ENCODE results near the gene PLEKHG4B.
A peak's percentile ranks its signal among the peaks of the same experiment; 100 is the strongest.

The PLEKHG4B gene

DNA sequence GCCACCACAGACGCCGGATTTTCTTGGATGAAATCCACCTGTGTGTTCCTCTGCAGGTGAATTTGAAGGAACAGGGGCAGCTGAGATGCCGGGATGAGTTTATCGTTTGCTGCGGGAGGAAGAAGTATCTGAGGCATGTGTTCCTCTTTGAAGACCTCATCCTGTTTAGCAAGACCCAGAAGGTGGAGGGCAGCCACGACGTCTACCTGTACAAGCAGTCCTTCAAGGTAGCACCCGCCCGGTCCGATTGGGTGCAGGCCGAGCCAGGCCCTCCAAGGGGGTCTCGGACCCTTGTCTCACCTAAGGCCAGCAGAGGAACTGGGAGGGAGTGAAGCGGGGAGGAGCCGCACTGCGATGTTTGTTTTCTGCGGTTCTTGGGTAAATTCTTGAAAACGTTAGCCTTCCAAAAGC lies 80.9 kb downstream of the PLEKHG4B start:
- DNase-seq, result no peak

DNA sequence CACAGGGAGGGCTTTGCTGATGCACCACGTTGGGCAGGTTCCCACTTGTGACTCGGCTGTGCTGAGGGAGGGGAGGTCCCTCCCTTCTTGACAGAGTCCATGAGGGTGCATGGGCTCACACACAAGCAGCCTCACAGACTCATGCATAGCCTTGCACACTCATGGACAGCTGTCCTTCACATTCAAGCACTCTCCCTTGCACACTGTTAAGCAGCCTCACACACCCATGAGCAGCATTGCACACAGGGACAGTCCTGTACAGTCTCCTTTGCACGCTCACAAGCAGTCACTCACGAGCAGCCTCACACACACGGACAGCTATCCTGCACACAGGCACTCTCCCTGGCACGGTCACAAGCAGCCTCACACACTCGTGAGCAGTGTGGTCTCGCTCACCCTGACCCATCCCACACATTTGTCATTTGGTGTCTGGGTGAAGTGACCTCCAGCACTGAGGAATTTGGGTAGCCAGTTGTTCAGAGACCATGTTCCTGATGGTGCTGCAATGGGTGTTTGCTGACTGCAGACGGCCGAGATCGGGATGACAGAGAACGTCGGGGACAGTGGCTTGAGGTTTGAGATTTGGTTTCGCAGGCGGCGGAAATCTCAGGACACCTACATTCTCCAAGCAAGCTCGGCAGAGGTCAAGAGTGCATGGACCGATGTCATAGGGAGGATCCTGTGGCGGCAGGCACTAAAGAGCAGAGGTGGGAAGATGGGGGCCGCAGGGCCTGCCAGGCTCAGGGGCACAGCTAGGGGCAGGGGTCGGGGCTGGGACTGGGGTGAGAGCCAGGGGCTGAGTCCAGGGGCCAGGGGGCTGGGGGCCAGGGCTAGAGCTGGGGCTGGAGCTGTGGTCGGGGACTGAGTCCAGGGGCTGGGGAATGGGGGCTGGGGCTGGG lies 81.7 kb downstream of the PLEKHG4B start:
- no peak for DNase-seq

DNA sequence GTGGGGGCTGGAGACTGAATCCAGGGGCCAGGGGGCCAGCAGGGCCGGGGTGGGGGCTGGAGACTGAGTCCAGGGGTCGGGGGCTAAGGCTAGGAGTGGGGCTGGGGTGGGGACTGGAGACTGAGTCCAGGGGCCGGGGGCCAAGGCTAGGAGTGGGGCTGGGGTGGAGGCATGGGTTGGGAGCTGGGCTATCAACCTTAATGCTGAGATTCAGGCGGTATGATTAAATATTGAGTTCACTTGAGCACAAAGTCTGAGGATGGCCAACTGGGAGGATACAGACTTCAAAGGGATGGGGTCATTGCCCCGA lies 82.3 kb downstream of the PLEKHG4B start:
- DNase-seq, result no peak

DNA sequence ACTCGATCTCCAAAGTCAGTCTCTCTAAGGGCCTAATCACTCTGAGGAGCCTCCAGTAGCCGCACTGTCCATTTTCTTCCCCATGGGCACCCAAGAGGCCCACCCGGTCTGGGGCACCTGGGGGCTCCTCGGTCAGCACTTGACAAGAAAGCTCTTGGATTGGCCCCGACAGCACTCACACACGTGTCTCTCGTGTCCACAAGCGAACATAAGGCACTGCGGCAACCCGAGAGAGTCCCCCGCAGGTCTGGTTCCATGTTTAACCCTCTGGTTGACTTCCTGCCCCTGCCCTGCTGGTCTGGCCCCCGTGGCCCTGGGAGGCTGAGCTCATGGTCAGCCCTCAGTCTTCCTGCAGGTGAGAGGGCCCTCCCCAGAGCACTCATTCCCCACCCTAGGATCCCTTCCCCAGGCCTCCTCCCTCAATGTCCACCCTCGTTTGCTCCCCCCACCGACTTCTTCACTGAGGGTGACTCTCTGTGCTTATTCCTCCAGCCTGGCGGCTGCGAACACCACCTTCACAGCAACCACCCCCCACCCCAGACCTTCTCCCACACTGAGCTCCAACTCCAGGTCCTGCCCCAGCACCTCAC lies 83.0 kb downstream of the PLEKHG4B start:
- DNase-seq, result no peak

DNA sequence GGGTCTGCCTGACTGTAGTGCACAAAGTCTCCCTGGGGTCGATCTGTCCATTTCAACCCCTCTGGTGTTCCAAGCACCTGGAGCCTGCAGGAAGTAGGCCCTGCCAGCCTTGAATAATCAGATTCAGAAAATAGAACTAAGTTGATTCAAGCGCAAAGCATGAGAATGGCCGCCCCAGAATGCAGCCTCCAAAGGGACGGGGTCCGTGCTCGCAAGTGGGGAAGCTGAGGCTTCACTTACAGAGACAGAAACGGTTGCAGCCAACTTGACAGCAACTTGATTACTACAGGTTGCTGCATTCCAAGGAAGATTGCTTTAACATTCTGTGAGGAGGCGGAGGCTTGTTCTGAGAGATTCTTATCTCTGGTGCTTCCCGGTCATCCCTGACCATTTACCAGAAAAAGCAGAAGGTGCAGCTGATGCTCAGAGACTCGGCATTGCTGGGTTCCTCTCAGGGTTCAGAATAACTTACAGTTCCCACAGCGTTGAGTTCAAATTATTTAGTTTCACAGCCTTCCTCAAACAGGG lies 84.4 kb downstream of the PLEKHG4B start:
- DNase-seq, result no peak

DNA sequence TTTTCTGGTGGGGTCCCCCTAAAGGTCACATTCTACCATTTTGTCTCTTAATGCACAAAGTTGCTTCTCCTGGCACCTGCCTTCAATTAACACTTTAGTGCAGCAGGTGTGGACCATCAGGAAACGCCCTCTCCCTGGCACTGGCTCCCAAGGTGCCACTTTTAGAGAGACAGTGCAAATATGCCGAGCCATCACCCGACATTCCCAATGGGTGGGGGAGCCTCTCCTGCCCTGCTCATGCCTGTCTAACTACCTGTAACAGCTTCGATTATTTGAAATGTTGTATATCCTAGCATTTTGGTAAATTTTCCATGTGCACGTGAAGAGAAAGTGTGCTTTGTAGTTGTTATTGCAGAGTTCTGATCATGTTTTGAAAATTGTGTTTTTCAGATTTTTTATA lies 86.1 kb downstream of the PLEKHG4B start:
- DNase-seq, result no peak

DNA sequence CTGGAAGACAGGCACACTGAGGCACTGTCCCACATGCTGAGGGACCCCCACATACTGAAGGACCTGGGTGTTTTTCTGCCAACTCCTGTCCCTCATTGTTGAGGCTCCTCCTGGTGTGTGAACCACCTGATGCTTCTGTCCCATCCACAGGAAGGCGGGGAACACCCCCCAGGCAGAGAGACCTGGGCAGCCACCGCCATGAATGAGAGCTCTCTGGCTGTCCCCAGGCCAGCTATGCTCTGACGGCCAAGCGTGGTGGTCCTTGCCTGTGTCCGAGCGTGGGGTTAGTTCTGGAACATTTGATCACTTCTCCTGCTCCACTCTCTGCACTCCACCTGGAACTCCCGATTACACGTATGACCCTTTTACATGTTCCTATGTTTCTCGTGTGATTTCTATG lies 87.4 kb downstream of the PLEKHG4B start:
- no peak for DNase-seq

DNA sequence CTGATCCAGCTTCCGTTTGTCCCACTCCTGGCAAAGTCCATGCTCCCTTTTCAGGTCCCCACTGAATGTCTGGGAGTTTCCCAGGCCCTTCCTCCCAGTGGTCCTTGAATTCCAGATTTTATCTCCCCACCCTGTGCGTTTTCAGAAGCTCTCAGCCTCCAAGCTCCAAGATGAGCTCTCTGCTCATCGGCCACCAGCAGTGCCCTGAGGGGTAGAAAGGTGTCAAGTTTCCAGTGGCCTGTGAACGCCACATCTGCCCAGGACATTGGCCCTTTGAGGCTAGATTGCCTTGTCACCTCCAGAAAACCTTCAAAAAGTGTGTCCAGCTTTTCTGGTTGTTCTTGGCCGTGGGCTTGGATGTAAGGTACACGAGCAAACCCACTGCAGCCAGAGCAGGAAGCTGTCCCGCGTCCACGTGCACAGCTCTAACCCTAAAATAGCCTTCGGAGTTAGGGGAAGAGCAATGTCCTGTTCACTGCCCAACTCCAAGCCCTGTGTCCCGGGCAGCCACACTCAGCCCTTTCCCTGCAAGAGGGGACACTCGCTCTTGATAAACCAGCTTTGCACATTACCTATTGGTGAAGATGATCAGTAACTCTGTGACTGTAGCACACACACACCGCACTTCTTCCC lies 88.4 kb downstream of the PLEKHG4B start:
- DNase-seq, result no peak

DNA sequence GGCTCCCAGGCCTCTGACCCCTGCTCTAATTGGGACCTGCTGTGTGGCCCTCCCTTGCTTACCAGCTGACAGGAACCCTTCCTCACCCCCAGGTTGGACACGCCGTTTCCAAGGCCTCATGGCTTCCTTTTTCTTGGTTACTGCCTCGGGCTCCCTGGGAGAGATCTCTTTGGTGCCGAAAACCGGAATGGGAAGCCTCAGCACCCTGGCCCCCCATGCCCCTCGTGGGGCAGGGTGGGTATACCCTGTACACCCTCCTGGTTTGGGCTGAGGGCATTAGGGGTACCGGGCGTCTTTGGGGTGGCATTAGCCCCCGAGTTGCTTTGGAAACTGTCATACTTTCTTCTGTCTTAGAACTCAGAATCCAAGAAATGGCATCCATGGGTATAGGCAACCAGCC lies 89.2 kb downstream of the PLEKHG4B start:
- no peak for DNase-seq

DNA sequence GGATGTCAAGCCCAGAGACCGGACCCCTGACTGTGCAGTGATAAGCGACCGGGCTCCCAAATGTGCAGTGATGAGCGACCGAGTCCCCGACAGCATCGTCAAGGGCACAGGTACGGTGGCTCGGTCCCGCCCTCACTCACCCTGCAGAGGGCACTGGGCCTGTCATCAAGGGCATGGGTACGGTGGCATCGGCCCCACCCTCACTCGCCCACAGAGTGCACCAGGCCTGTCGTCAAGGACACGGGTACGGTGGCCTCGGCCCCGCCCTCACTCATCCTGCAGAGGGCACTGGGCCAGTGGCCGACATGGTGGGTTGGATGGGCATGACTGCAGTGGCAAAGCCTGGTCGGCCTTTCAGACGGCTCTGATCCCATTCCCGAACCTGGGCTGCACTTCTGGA lies 89.6 kb downstream of the PLEKHG4B start:
- no peak for DNase-seq

DNA sequence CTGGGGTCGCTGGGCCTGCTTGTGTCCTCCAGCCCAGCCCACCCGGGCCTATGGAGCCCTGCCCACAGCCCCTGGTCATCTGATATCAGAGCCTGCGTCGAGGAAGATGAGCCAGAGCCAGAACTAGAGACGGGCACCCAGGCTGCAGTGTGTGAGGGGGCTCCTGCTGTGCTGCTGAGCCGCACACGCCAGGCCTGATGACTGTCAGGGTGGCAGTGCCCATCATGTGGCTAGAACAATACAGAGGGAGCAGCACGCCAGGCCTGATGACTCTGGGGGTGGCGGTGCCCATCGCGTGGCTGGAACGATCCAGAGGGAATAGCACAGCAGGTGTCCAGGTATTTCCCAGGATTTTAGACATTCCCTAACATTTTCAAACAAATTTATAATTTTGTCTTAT lies 90.2 kb downstream of the PLEKHG4B start:
- no peak for DNase-seq

DNA sequence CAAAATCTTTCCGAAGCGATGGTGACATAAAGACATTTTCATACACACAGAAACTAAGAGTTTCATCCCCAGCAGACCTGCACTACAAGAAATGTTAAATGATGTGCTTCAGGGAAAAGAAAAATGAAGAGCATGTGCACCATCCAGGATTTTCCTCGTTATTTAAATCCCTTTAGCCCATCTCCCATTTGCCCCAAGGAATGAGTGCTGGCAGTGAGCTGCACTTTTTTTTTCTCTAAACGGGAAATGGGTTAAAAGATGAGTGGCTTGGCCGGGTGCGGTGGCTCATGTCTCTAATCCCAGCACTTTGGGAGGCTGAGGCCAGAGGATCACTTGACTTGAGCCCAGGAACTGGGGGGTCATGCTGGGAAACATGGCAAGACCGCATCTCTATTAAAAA lies 92.5 kb downstream of the PLEKHG4B start:
- DNase-seq, result no peak

DNA sequence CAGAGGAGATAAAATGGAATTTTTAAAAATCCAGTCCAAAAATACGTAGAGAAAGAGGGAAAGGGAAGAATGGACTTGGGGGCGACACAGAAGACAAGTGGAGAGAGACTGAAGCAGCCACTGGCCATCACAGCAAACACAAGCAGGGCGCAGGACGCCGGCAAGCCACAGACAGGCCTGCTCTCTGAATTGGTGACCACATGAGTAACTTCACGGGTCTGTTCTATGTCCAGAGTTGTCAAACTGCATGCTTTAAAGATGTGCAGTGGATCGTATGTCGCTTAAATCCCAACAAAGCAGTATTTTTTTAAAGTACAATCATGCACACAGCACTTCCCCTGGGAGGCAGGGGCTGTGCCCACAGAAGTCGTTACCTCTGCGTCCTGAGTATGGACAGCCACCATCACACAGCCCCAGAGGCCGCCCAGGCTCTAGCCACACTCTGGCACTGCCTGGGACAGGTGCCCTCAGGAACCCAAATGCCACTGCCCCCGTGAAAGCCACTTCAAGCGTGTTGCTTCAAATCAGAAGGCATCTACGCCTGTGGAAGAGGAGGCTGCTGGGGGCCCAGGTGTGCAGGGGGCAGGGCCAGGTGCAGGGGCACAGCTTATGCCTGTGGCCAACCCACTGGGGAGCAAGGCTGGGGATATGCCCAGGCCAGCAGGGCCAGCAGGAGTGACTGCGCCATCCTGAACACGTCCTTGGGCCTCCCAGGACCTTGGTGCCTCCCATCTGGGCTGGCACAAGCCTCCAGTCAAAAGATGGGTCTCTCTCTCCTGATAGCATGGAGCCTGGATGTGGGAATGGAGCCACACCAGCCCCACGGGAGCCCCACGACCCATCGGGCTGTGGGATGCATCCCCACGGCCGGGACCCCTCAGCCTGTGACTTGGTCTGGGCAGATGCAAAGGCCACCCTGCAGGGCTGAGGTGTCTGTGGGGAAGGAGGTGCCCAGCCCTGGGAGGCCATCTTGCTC lies 93.4 kb downstream of the PLEKHG4B start:
- no peak for DNase-seq

DNA sequence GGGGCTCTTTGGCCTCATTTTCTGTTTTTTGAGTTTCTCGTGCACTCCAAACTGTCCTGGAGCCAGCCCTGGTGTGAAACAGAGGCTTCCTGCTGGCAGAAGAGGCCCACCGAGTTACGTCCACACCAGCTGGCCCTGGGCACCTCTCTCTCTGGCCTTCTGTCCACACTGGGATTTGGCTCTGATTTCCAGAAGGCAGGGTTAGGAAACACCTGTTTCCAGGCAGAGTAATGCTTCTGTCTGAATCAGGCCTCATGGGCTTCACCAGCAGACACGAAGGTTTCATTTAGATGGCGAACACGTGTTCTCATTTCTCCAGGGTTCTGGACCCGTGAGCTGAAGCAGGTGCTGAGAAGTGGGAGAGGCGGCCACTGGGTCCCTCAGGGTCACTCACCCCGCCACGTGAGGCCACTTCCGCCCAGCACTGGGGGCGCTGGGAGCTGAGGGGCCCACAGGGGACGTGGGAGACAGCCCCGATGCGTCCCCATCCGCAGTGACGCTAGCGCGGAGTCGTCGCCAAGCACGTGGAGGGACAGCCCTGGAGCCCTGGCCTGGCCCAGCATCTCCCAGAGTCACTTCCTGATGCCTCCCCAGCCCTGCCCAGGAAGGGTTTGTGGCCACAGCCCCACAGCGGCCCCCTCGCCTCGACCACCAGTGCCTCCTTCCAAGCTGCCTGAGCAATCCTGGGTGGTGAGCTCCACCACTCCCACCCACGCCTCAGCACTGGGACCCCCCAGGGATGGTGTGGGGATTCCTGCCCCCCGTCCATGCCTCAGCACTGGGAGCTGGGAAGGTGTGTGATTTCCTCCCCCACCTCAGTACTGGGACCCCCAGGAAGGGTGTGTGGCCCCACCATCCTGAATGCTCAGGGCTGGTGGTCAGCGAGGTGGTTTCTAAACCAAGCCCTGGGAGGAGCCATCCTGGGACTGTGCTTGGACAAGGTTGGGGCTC lies 94.4 kb downstream of the PLEKHG4B start:
- DNase-seq, result no peak

DNA sequence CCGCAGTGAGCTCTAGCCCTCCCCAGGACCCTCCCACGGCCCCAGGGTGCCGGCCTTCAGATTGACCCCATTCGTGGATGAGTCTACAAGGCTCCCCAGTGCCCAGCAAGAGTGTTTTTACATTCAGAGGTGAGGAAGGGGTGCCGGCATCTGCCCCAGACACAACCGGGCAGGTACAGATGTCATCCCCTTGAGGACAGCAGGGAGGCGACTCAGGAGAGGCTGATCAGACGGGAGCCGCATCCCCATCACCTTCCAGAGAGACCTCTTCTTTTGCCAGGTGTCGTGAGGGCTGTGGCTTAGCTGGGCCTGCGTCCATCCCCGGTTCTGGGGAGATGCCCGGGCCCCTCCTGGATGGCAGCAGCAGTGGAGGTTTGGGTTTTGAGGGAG lies 95.1 kb downstream of the PLEKHG4B start:
- DNase-seq, result no peak

DNA sequence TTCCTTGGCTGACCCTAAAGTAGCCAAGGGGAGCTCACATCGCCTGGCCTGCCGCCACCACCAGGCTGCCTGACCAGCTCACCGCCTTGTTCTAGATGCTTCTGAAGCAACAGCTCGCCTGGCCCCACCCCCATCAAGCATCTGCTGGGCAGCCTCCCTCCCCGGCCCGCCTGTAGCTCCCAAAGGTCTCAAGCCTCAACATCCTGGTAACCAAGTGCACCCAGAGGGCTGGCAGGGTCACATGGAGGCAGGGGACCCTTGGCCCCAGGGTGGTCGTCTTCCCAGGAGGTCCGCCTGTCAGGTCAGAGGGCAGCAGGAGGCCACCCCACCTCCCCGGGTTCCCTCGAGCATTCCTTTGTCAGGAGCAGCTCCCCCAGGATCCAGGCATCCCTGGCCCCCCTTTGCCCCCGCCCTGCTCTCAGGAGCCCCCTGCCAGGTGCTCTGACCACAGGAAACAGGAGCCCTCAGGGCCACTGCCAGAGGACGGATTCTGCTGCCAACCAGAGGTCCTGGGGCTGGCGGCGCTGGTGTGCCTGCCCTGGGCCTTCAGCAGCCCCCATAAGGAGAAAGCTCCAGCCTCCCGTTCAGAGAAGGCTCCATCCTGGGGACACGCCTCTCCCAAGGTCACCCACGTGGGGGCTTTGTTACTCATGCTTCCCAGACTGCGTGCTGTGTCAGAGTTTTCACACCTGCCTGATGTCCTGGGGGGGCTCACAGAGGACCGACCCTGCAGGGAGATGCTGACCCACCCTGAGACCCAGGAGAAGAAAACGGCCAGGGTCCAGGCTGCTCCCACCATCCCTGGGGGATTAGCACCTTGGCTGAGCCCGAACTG lies 95.9 kb downstream of the PLEKHG4B start:
- no peak for DNase-seq

DNA sequence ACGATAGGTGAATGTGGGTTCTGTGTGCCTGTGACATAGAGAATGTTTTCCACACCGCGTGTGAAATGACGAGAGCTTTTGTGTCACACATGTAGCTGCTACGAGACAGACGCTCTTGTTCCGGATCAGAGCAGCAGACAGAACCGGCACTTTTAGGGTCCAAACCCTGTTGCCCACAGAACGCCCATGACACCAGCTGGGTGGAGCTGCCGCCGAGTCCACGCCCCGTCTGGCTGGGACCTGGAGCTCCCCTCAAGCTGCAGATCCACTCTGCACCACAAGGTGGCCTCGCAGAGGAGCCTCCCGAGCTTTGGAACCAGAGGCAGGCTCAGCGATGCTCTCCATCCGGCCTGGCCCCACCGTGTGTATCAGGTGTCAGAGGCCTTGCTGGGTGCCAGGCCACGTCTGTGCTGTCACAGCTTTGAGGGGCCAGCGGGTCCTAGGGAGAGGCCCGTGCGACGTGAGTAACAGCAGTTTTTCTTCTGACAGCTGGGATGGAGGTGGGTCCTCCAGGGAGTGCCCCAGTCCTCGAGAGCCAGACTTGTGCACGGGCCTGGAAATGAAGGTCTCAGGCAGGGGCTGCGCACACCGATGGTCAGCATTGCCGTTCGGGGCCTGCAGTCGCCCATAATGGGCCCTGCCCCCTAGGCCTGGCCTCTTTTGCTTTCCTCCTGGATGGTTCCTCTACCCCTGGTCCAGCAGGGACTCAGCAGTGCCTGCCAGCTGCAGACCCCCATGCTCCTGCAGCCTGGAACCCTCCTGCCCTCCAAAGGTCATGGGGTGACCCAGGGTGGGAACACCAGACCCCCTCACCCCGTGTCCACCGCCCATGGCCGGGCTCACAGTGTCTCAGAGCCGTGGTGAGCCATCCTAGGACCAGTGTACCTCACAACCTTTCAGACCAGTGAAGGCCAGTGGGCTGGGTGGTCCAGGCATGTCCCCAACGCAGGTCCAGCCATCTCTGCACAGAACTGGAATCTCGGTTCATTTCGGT lies 96.8 kb downstream of the PLEKHG4B start:
- peak; percentile 88 for DNase-seq

DNA sequence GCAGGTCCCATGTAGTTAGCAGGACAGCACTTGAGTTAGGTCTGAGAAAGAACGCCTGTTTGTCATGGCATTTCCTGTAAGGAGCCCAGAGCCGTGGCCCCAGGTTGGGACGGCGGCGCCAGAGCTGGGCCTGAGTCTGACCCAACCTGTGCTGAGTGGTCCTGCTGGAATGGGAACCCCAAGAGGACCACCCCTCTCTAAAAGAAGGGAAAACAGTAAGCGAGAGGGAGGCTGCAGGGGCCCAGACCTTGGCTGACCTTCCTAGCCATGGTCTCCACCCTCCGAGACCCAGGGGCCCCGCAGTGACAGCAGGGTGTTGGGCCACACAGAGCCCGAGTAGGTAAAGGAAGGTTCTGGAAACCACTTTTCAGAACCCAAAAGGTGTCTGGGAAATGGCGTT lies 97.5 kb downstream of the PLEKHG4B start:
- DNase-seq, result no peak

DNA sequence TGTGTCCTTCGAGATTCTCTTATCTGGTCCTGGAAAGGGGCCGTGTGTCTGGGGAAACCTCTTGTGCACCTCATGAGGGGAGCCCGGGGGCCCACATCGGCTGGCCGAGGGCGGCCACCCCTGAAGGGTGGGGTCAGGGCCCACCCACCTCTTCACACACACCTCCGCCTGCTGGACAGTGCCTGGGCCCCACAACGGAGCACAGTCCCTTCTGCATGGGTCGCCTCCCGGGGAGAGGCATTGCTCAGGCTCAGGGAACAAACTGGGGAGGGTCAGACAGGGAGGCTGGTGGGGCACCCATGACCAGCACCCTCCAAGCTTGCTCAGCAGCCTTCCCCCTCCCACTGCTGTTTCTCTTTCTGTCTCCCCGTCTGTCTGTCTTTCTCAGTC lies 98.0 kb downstream of the PLEKHG4B start:
- DNase-seq, result no peak

Data from stimulated activated CD4-positive, alpha-beta T cell treated with anti-CD3 and anti-CD28 coated beads, Interleukin-1b, Interleukin-23, amount 100 ng/mL, for 48 hours (primary cell).